ENCODE data around the gene PAK6. TPM values are rescaled to one million over a fixed set of nuclear protein-coding genes. Genes with fewer than 3 reads are reported as not detected.
A peak's percentile ranks its signal among the peaks of the same experiment; 100 is the strongest.

PAK6 gene
- total RNA-seq, 1 donor from 2014 or later: 0.40 TPM

DNA sequence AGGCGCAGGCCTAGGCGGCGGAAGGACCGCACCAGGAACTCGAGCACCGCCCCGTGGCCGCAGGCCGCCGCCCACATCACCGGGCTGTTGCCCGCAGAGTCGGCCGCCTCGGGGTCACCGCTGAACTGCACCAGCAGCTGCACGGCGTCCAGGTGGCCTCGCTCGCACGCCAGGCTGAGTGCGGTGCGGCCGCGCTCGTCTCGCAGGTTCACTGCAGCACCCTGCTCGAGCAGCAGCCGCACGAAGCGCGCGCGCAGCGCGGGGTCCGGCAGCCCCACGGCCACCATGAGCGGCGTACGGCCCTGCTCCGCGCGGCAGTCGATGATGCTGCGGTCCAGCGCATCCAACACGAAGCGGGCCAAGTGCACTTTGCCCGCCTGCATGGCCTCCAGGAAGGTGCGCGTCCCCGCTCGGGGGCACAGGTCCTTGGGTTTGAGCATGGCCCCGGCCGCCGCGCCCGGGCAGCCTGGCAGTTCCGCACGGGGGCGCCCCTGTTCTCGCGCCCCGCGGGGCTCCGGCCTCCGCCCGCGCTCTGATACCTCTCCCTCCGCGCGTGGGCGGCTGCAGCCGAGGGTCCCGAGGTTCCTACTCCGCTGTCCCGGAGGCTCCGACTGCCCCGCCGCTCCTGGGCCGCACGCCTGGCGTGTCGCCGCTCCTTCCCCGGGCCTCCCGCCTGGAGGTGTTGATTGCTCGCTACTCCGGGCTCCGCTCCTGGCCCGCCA lies 43.4 kb downstream of the PAK6 start:
- no peaks in the 10 kb centered on the region for H3K36me3 Mint-ChIP-seq (ENCODE audit: low read depth)

DNA sequence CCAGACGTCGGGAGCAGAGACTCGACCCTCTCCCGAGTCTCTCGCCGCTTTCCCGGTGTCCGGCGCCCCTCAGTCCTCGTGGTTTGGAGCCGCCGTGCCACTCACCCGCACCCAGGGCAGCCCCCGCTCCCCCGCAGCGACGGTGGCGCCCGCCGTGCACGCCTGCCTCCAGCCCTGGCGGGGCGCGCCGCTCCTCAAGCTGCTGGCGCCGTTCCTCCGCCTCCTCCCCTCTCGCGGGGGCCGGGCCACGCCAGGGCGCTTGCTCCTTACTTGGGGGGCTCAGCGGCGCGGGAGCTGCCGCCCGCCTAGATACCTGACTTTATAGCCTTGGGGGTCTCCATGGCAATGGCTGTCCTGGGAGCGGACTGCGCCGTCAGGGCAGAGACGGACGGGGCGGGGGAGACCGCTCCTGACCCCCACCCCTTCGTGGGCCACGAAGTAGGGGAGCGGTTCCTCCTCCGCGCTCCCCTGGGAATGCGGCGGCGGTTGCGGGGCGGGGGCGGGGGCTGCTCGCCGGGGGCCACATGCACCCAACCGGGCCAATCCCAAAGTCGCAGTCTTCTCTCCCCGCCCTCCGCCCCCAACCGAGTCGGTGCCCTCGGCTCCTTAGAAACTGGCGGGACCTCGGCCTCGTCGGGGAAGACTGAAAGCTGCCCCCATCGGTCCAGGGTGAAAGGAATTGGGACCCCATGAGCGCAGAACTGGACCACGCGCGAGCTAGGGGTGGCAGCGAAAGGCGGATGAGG lies 44.2 kb downstream of the PAK6 start, which contains the start of gene ANKRD63:
Gene ANKRD63, minus strand, starts transcription at position 196 of the 746 bp plus-strand sequence. CDS start 478 bp downstream, outside the sequence.
- TF ChIP-seq, protein P1, sequence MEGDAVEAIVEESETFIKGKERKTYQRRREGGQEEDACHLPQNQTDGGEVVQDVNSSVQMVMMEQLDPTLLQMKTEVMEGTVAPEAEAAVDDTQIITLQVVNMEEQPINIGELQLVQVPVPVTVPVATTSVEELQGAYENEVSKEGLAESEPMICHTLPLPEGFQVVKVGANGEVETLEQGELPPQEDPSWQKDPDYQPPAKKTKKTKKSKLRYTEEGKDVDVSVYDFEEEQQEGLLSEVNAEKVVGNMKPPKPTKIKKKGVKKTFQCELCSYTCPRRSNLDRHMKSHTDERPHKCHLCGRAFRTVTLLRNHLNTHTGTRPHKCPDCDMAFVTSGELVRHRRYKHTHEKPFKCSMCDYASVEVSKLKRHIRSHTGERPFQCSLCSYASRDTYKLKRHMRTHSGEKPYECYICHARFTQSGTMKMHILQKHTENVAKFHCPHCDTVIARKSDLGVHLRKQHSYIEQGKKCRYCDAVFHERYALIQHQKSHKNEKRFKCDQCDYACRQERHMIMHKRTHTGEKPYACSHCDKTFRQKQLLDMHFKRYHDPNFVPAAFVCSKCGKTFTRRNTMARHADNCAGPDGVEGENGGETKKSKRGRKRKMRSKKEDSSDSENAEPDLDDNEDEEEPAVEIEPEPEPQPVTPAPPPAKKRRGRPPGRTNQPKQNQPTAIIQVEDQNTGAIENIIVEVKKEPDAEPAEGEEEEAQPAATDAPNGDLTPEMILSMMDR (IDR thresholded peaks at IDR 0.05): no peak
- Mint-ChIP-seq H3K4me3 (peak within 1 kb of the TSS; percentile 76), H3K4me1 (peaks cover 10% of the 10 kb centered on the region), H3K27me3 (peaks cover 3% of the 10 kb centered on the region), H3K36me3 (ENCODE audit: low read depth) (peaks cover 4% of the 10 kb centered on the region), H3K27ac (no peak within 1 kb of the TSS), H3K9me3 (no peaks in the 10 kb centered on the region)
- POLR2A ChIA-PET: interaction anchor here (0.7 to 2.0 kb wide), 4 partner anchors 25 to 244 kb away, joined by 3 to 14 read pairs (median 6); partner anchors contain the start of gene PLCB2
- peak; percentile 58 for DNase-seq
- intact Hi-C loops (cut with micrococcal nuclease): no loop called here
- CTCF ChIA-PET: interaction anchor here (1.1 to 3.0 kb wide), 4 partner anchors 10 to 66 kb away, joined by 3 to 13 read pairs (median 10); partner anchors contain the start of gene PLCB2
- peak; percentile 60 for ATAC-seq (ENCODE audit: low read depth)

More for the DNA sequence above, 43.4 kb downstream of the PAK6 start:
- peak; percentile 66 for ATAC-seq (ENCODE audit: low read depth)
- intact Hi-C loops (cut with micrococcal nuclease): no loop called here
- no peak overlapping the region for H3K27ac Mint-ChIP-seq
- peaks cover 5% of the 10 kb centered on the region for H3K27me3 Mint-ChIP-seq
- H3K4me3 Mint-ChIP-seq: peak overlapping the region; percentile 76
- peak; percentile 67 for DNase-seq
- H3K4me1 Mint-ChIP-seq: peaks cover 17% of the 10 kb centered on the region
- TF ChIP-seq, protein P1 (IDR thresholded peaks at IDR 0.05): no peak
- CTCF ChIA-PET: interaction anchor here (0.7 to 3.0 kb wide), 3 partner anchors 25 to 55 kb away, joined by 4 to 13 read pairs (median 13); partner anchors contain the start of gene PLCB2
- H3K9me3 Mint-ChIP-seq: no peaks in the 10 kb centered on the region
- POLR2A ChIA-PET: interaction anchor here (0.7 to 2.0 kb wide), 4 partner anchors 26 to 243 kb away, joined by 3 to 14 read pairs (median 6); partner anchors contain the start of gene PLCB2

DNA sequence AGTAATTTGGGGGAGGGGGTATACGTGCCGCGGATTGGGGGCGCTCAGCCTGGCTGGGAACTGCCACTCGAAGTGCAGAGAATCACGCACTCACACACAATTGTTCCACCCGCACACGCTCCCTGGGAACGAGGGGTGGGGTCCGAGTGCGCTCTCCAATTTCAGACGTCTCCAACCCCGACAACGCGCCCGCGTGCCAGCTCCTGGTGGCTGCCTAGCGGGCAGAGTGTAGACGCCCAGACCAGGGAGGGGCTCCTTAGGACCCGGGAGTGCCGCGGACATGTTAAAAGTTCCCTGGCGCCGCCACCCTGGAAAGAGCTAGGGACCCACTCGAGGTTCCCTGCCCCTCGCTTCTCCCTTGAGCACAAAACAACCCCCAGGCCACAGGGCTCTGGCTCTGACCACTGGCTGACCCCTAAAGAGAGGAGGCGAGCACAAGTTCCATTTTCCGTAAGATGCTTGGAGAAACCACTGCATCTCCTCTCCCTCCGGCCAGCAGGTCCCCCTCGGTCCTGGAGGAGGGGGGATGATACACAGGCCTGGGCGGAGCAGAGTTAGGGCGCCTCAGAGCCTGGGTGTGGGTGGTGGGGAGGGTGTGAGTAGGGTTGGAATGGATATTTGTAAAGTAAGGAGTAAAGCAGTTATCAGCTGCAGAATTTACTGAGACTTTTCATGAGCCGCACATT lies 44.9 kb downstream of the PAK6 start:
- intact Hi-C loops (cut with micrococcal nuclease): no loop called here
- H3K36me3 Mint-ChIP-seq (ENCODE audit: low read depth): peaks cover 11% of the 10 kb centered on the region
- TF ChIP-seq, protein P1 (IDR thresholded peaks at IDR 0.05): no peak
- H3K9me3 Mint-ChIP-seq: no peaks in the 10 kb centered on the region
- H3K27ac Mint-ChIP-seq: no peak overlapping the region
- DNase-seq (no peak), ATAC-seq (ENCODE audit: low read depth) (no peak)
- POLR2A ChIA-PET: interaction anchor here (0.7 to 2.0 kb wide), 3 partner anchors 9 to 25 kb away, joined by 3 to 14 read pairs (median 5); partner anchors contain the start of gene PLCB2
- peak overlapping the region; percentile 62 for H3K4me3 Mint-ChIP-seq
- H3K27me3 Mint-ChIP-seq: peaks cover 3% of the 10 kb centered on the region
- H3K4me1 Mint-ChIP-seq: peaks cover 9% of the 10 kb centered on the region
- CTCF ChIA-PET: interaction anchor here (1.1 to 3.0 kb wide), 4 partner anchors 10 to 67 kb away, joined by 3 to 13 read pairs (median 10); partner anchors contain the start of gene PLCB2

DNA sequence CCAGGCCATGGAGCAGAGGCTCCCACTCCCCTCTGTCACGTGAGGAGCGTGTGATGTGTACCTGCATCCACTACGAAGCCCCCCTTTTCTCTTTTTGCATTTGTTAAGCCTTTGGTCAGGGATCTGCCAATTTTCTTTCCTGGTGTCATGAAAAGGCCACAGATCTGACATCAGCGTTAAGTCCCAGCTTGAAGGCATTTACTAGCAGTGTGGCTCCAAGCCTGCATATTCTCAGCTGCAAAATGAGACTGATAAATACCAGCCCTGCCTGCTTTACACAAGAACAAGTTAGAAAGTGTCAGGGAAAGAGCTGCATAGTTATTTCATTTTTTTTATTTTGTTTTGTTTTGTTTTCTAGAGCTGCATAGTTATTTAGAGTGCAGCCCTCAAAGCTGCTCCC lies 46.3 kb downstream of the PAK6 start:
- no peak overlapping the region for H3K4me3 Mint-ChIP-seq
- ChIA-PET CTCF (interaction anchor here (1.5 to 6.0 kb wide), 2 partner anchors 10 to 53 kb away, joined by 6 to 41 read pairs; no protein-coding TSS in a partner anchor), POLR2A (interaction anchor here (1.5 kb wide), 1 partner anchor 23 kb away, joined by 7 read pairs; the partner anchor contains the start of gene PLCB2)
- H3K9me3 Mint-ChIP-seq: no peaks in the 10 kb centered on the region
- intact Hi-C loops (cut with micrococcal nuclease): no loop called here
- no peak overlapping the region for H3K27ac Mint-ChIP-seq
- TF ChIP-seq, protein P1 (IDR thresholded peaks at IDR 0.05): no peak
- peaks cover 22% of the 10 kb centered on the region for H3K36me3 Mint-ChIP-seq (ENCODE audit: low read depth)
- H3K4me1 Mint-ChIP-seq: peaks cover 5% of the 10 kb centered on the region
- H3K27me3 Mint-ChIP-seq: peaks cover 3% of the 10 kb centered on the region
- ATAC-seq (ENCODE audit: low read depth): no peak
- no peak for DNase-seq

All from activated B cell treated with CpG ODN at 0.5 μM for 24 hours (primary cell).